Measurements from ENCODE around the gene ABL1. TPM values are rescaled to one million over a fixed set of nuclear protein-coding genes. Genes with fewer than 3 reads are reported as not detected.
"Not testable (repeated sequence)": the region's sequence is repeated elsewhere in the genome, so short reads cannot be mapped to it uniquely, and the experiment has no call there.

Gene ABL1
- total RNA-seq, 1 donor from 2014 or later: 33.0 TPM

- ATAC-seq (no peak), DNase-seq (ENCODE audit: missing footprints) (no peak)
- intact Hi-C loops (cut with DNase I): loop anchor here (5.0 kb wide), 1 partner anchor 63 kb away; no protein-coding TSS in a partner anchor
Observed at GRCh38 chr9:130845254-130845653, 10.2 kb downstream of the ABL1 start.

GRCh38 chr9:130845901-130846481 lies 10.9 kb downstream of the ABL1 start:
- intact Hi-C loops (cut with DNase I): loop anchor here (5.0 kb wide), 1 partner anchor 64 kb away; no protein-coding TSS in a partner anchor
- peak; percentile 18 for ATAC-seq
- no peak for DNase-seq (ENCODE audit: missing footprints)

- DNase-seq (ENCODE audit: missing footprints) (no peak), ATAC-seq (no peak)
- intact Hi-C loops (cut with DNase I): loop anchor here (5.0 kb wide), 1 partner anchor 64 kb away; no protein-coding TSS in a partner anchor
Observed at GRCh38 chr9:130846487-130847305, 11.6 kb downstream of the ABL1 start.

- intact Hi-C loops (cut with DNase I): loop anchor here (5.0 kb wide), 1 partner anchor 65 kb away; no protein-coding TSS in a partner anchor
- ATAC-seq (peak; percentile 91), DNase-seq (ENCODE audit: missing footprints) (peak; percentile 73)
Observed at GRCh38 chr9:130847306-130848217, 12.5 kb downstream of the ABL1 start.

- DNase-seq (ENCODE audit: missing footprints); ATAC-seq: not testable (repeated sequence)
- intact Hi-C loops (cut with DNase I): loop anchor here (5.0 kb wide), 1 partner anchor 66 kb away; no protein-coding TSS in a partner anchor
Observed at GRCh38 chr9:130848514-130848913, 13.5 kb downstream of the ABL1 start.

GRCh38 chr9:130849356-130849755 lies 14.3 kb downstream of the ABL1 start:
- ATAC-seq (no peak), DNase-seq (ENCODE audit: missing footprints) (no peak)
- intact Hi-C loops (cut with DNase I): loop anchor here (5.0 kb wide), 1 partner anchor 67 kb away; no protein-coding TSS in a partner anchor

GRCh38 chr9:130852801-130853200 lies 17.7 kb downstream of the ABL1 start:
- ATAC-seq (no peak), DNase-seq (ENCODE audit: missing footprints) (no peak)
- intact Hi-C loops (cut with DNase I): no loop called here

GRCh38 chr9:130854092-130854491 lies 19.0 kb downstream of the ABL1 start:
- ATAC-seq (no peak), DNase-seq (ENCODE audit: missing footprints) (no peak)
- intact Hi-C loops (cut with DNase I): no loop called here

GRCh38 chr9:130854835-130855234 lies 19.8 kb downstream of the ABL1 start:
- DNase-seq (ENCODE audit: missing footprints) (peak; percentile 25), ATAC-seq (no peak)
- intact Hi-C loops (cut with DNase I): no loop called here

- ATAC-seq (no peak), DNase-seq (ENCODE audit: missing footprints) (no peak)
- intact Hi-C loops (cut with DNase I): no loop called here
Observed at GRCh38 chr9:130856474-130856873, 21.4 kb downstream of the ABL1 start.

GRCh38 chr9:130857864-130858738 lies 23.0 kb downstream of the ABL1 start:
- intact Hi-C loops (cut with DNase I): no loop called here
- ATAC-seq (peak; percentile 51), DNase-seq (ENCODE audit: missing footprints) (peak; percentile 72)

GRCh38 chr9:130858739-130859705 lies 24.0 kb downstream of the ABL1 start:
- peak; percentile 39 for DNase-seq (ENCODE audit: missing footprints)
- ATAC-seq: peak; percentile 30
- intact Hi-C loops (cut with DNase I): no loop called here

GRCh38 chr9:130860458-130861316 lies 25.6 kb downstream of the ABL1 start:
- intact Hi-C loops (cut with DNase I): loop anchor here (2.0 kb wide), 1 partner anchor 26 kb away; the partner anchor contains the start of gene ABL1
- peak; percentile 94 for ATAC-seq
- DNase-seq (ENCODE audit: missing footprints): peak; percentile 88

- intact Hi-C loops (cut with DNase I): loop anchor here (1.0 to 2.0 kb wide), 2 partner anchors 27 to 90 kb away; partner anchors contain the start of gene ABL1
- DNase-seq (ENCODE audit: missing footprints) (peak; percentile 13), ATAC-seq (no peak)
Observed at GRCh38 chr9:130861372-130862180, 26.5 kb downstream of the ABL1 start.

- DNase-seq (ENCODE audit: missing footprints) (no peak), ATAC-seq (no peak)
- intact Hi-C loops (cut with DNase I): loop anchor here (1.0 kb wide), 1 partner anchor 91 kb away; no protein-coding TSS in a partner anchor
Observed at GRCh38 chr9:130862217-130862616, 27.2 kb downstream of the ABL1 start.
